ENCODE measurements around the gene TRERF1. TPM values are rescaled to one million over a fixed set of nuclear protein-coding genes. Genes with fewer than 3 reads are reported as not detected.

The TRERF1 gene
- polyA plus RNA-seq, 3 donors: 0.58 to 10.0 (median 2.0) TPM

- Mint-ChIP-seq H3K27me3 (ENCODE audit: low read depth in 3 of 3) (peaks cover 0 to 1% (median 0%) of the 10 kb centered on the region in 3 donors), H3K4me3 (no peak overlapping the region), H3K4me1 (peaks cover 76% of the 10 kb centered on the region), H3K9me3 (no peaks in the 10 kb centered on the region), H3K27ac (peak overlapping the region in 6 of 7 donors; percentile 19 to 84 (median 57)), H3K36me3 (peaks cover 18 to 32% of the 10 kb centered on the region in 2 donors)
- Histone ChIP-seq H3K4me3 (replicated peaks in 1 of 3; ENCODE audit: low read depth in 2 of 3, low read length in 3 of 3) (no peak overlapping the region), H2AFZ (ENCODE audit: insufficient read depth, low read depth, low read length, poor library complexity, severe bottlenecking) (no peak overlapping the region), H3K36me3 (replicated peaks in 1 of 2; ENCODE audit: control insufficient read depth in 1 of 2, insufficient read depth in 2 of 2, low read length in 2 of 2) (peaks cover 2 to 10% of the 10 kb centered on the region in 2 donors), H3K27me3 (ENCODE audit: control insufficient read depth in 2 of 2, insufficient read depth in 2 of 2, low read length in 2 of 2) (no peaks in the 10 kb centered on the region), H3K4me2 (replicated peaks; ENCODE audit: extremely low read depth, low read length, poor library complexity, severe bottlenecking) (no peak overlapping the region), H3K9ac (ENCODE audit: insufficient read depth, low read length, poor library complexity, severe bottlenecking) (no peak overlapping the region), H3K4me1 (ENCODE audit: control insufficient read depth in 1 of 2, insufficient read depth in 2 of 2, low read length in 2 of 2) (peaks cover 22 to 31% of the 10 kb centered on the region in 2 donors), H3K9me3 (replicated peaks in 1 of 2; ENCODE audit: control insufficient read depth in 1 of 2, insufficient read depth in 1 of 2, low read length in 2 of 2) (no peaks in the 10 kb centered on the region), H3K27ac (ENCODE audit: low read depth in 1 of 2, low read length in 2 of 2) (no peak overlapping the region), H4K20me1 (ENCODE audit: insufficient read depth, low read length) (peaks cover 70% of the 10 kb centered on the region), H3K79me2 (ENCODE audit: insufficient read depth, low read length) (peaks cover 100% of the 10 kb centered on the region)
- WGBS (ENCODE audit: insufficient coverage): 97% methylated on average over 5 of the region's 11 CpGs
- TF ChIP-seq CTCF (IDR thresholded peaks at IDR 0.05): no peak
- intact Hi-C loops (cut with micrococcal nuclease): no loop called here
- DNase-seq: no peak
These were observed 8.2 kb downstream of the TRERF1 start for GRCh38 chr6:42443312-42444060.

- no peak for TF ChIP-seq CTCF (IDR thresholded peaks at IDR 0.05)
- peaks cover 61% of the 10 kb centered on the region for H3K4me1 Mint-ChIP-seq
- H3K36me3 Mint-ChIP-seq: peaks cover 18 to 34% of the 10 kb centered on the region in 2 donors
- Histone ChIP-seq H3K4me2 (replicated peaks; ENCODE audit: extremely low read depth, low read length, poor library complexity, severe bottlenecking) (no peak overlapping the region), H3K27me3 (ENCODE audit: control insufficient read depth in 2 of 2, insufficient read depth in 2 of 2, low read length in 2 of 2) (no peaks in the 10 kb centered on the region), H3K36me3 (replicated peaks in 1 of 2; ENCODE audit: control insufficient read depth in 1 of 2, insufficient read depth in 2 of 2, low read length in 2 of 2) (peaks cover 2 to 10% of the 10 kb centered on the region in 2 donors), H2AFZ (ENCODE audit: insufficient read depth, low read depth, low read length, poor library complexity, severe bottlenecking) (no peak overlapping the region), H3K27ac (ENCODE audit: low read depth in 1 of 2, low read length in 2 of 2) (peak overlapping the region in 1 of 2 donors; percentile 57), H3K79me2 (ENCODE audit: insufficient read depth, low read length) (peaks cover 100% of the 10 kb centered on the region), H3K9me3 (replicated peaks in 1 of 2; ENCODE audit: control insufficient read depth in 1 of 2, insufficient read depth in 1 of 2, low read length in 2 of 2) (no peaks in the 10 kb centered on the region), H4K20me1 (ENCODE audit: insufficient read depth, low read length) (peaks cover 72% of the 10 kb centered on the region), H3K9ac (ENCODE audit: insufficient read depth, low read length, poor library complexity, severe bottlenecking) (no peak overlapping the region), H3K4me3 (replicated peaks in 1 of 3; ENCODE audit: low read depth in 2 of 3, low read length in 3 of 3) (no peak overlapping the region), H3K4me1 (ENCODE audit: control insufficient read depth in 1 of 2, insufficient read depth in 2 of 2, low read length in 2 of 2) (peaks cover 15 to 24% of the 10 kb centered on the region in 2 donors)
- H3K9me3 Mint-ChIP-seq: no peaks in the 10 kb centered on the region
- intact Hi-C loops (cut with micrococcal nuclease): no loop called here
- no peak for DNase-seq
- peaks cover 0 to 1% (median 1%) of the 10 kb centered on the region in 3 donors for H3K27me3 Mint-ChIP-seq (ENCODE audit: low read depth in 3 of 3)
- H3K4me3 Mint-ChIP-seq: no peak overlapping the region
- 86% methylated on average over 4 of the region's 5 CpGs for WGBS (ENCODE audit: insufficient coverage)
- H3K27ac Mint-ChIP-seq: peak overlapping the region in 4 of 7 donors; percentile 22 to 82 (median 50)
These were observed 10.0 kb downstream of the TRERF1 start for GRCh38 chr6:42441697-42442081.
